GM10847 (cell line): ENCODE data around the gene PCSK5.

Experiments used
- POLR2A ChIP-seq: IDR thresholded peaks from 2 replicates; pipeline ENCODE4 v1.6.1; 2011; ENCODE audit not compliant: insufficient read length; ENCODE audit errors: extremely low read depth

The PCSK5 gene

GRCh38 chr9:75890472-75891276, at the start of gene PCSK5:
TSS of gene PCSK5 (plus strand) at chr9:75890673. CDS start at chr9:75891182, 509 bp downstream.
- TF ChIP-seq POLR2A: no peak

DNA sequence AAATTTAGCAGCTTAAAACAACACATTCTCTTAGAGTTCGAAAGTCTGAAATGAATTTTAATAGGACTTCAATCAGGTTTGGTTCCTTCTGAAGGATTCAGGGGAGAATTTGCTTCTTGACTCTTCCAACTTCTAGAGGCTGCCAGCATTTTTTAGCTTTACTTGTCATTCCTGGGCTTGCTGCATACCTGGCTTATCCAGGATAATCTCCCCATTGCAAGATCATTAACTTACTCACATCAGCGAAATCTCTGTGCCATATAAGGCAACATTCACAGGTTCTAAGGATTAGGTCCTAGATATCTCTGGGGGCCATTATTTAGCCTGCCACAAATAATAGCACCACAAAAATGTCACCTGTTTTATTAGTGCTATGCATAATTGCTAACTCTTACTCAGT, 46.2 kb upstream of the PCSK5 start:
- TF ChIP-seq POLR2A: no peak

- TF ChIP-seq POLR2A: no peak
These were observed 44.7 kb upstream of the PCSK5 start for GRCh38 chr9:75845806-75846205.

- no peak for TF ChIP-seq POLR2A
These were observed 43.4 kb upstream of the PCSK5 start for GRCh38 chr9:75847085-75847484.

- no peak for TF ChIP-seq POLR2A
These were observed 39.8 kb upstream of the PCSK5 start for GRCh38 chr9:75850459-75851200.

DNA sequence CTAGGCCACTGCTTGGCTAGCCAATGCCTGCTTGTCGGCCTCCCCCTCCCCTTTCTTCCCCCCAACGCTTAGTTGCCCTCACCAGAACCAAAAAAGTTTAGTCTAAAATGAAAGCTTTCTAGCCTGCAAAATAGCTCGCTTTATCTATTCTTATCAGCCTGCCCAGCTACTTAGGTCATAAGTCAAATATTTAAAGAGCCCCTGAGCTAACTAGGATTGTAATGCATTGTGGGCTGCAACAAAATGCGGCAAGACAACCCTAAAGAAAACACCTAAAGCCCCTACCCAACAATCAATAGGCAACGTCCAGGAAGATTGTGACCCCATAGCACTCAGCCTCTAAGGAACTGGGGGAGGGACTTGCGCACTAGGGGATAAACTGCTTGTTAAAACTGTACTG, 38.6 kb upstream of the PCSK5 start:
- TF ChIP-seq POLR2A: no peak

DNA sequence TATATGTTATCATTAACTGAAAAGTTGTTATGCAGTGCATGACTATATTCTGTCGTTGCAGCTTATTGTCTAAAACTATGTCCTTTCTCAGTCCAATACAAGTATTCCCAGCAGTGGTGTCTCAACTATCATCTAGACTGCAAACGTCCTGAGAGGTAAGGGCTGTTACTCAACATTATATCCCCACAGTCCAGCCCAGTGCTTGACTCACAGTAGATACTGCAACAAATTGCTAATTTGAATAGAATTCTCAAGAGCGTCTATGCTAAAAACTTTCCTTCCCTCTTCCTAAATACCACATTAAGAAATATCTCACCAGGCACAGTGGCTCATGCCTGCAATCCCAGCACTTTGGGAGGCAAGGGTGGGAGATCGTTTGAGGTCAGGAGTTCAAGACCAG, 37.7 kb upstream of the PCSK5 start:
- TF ChIP-seq POLR2A: no peak

DNA sequence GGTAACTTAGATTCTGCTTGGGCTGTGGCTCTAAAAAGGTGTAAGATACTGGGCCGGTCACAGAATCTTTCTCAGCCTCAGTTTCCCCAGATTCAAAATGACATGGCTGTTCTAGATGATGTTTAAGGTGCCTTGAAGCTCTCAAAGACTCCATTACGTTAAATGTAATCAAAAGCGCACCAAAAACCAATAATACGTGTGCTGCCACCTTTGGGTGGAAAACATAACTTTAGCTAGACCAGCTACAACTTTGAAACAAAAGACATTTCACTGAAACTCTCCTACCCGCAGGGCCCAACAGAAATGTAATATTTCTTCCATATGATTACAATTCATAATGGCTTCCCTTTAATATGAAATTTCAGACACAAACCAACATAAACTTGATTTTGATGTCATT, 35.0 kb upstream of the PCSK5 start:
- TF ChIP-seq POLR2A: no peak

DNA sequence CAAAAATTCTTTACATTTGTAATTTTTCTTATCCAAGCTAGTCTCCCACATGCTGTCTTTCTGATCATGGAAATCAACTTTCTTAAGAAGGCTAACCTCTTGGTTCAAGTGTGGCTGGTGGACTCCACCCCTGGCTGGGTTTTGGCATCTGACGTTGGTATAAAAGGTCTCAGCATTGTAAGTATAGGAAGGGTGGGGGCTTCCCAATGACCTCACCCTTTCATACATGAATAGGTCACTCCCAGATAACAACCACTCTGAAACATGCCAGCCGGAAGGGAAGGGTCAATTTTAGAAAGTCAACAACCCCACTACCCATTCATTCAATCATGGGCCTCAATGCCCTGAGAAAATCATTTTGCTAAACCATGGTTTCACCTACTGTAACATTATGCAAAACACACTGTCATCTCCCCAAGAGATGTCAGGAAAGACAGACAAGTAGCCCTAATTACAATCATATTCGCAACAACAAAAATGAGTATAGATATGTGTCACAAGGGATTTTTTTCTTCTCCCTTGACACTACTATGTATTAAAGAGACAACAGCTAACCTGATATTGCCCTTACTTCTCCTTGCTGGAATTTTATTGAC, 31.9 kb upstream of the PCSK5 start:
- TF ChIP-seq POLR2A: no peak

DNA sequence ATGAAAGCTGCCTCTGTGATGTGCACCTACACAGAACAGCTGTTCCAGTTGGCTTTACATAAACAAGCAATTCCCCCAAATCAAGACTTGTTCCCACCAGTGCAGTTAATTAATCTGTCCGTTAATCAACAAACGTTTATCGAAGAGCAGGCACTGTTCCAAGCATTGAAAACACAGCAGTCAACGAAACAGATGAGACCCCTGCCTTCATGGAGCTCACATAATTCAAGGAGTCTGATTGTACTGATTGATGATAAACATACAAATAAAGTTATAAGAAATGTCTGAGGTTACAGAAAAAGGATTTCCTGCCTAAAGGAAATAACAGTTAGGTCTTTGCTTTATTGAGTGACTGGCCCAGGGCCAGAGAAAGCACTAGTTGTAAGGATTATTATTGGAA, 26.2 kb upstream of the PCSK5 start:
- no peak for TF ChIP-seq POLR2A

DNA sequence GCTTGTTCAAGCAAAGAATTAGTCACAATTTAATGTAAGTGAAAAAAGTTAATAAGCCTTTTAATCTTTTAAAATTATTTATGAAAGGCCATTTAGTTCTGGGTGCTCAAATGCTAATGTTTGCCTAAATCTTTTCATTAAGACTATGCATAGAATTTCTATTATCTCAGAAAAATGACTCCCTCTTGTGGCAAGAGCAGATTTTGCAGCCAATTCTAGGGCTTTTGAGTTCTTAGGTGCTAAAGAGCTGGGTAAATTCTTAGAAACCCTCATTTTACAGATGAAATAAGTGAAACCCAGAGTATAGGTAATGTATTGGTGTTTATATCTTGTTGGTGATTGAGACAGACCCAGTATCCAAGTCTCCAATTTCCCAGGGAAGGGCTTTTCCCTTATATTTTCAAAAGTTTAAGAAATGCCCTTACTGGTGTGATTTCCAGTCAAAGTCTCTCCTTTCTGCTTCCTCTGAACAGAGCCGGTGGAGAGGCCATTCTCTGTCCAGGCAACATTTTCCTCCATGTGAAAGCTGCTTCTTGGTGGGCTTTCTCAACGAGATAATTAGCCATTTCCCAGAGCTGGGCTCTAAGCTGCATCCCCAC, 24.1 kb upstream of the PCSK5 start:
- TF ChIP-seq POLR2A: no peak

DNA sequence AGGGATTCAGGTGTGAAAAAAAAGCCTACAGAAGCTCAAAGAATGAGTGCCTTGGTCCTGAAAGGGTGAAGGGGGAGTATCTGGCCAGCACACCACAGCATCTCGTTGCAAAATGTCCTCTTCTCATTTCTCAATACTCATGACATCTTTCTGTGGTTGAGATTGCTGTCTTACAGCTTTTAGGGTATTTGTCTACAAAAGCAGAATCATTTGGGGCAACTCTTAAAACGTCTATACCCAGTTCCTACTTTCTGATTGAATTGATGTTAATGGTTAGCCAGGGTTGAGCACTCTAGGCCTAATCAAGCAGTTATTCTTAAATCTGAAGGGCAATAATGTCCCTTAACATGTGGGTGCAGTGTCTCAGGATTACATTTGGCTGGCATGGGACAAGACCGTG, 21.2 kb upstream of the PCSK5 start:
- TF ChIP-seq POLR2A: no peak

DNA sequence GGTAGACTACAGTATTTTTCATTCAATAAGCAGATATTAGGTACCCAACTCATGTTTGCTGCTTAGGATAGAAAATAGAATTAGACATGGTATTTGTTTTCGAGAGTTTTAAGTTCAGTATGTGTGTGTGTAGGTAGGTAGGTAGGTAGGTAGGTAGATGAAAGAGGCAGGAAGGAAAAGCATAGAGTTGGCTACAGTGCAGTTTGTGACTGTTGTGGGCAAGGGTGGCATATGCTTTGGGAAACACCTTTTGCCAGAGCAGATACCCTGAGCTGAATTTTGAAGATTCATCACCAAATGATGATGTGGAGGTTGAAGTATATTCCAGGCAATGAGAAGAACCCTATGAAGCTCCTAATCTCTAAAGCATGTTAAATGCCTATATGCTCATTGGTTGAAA, 20.0 kb upstream of the PCSK5 start:
- no peak for TF ChIP-seq POLR2A

DNA sequence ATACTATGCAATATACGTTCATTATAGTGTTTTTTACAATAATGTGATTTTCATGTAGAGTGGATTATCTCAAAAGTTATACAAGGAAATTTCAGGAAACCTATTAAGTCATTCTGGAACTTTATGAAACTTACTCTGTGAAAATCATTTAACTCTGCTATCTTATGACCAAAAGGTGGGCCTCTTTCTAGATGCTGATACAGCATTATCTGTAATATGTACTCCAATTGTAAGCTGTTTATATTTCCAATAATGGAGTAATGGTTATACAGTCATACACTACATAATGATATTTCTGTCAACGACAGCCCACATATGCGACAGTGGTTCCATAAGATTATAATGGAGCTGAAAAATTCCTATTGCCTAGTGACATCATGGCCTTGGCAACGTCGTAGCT, 18.8 kb upstream of the PCSK5 start:
- no peak for TF ChIP-seq POLR2A

- TF ChIP-seq POLR2A: no peak
These were observed 16.8 kb upstream of the PCSK5 start for GRCh38 chr9:75873712-75874111.
